Caco-2 (cell line): ENCODE measurements around the gene RPL15. TPM values are rescaled to one million over a fixed set of nuclear protein-coding genes. Genes with fewer than 3 reads are reported as not detected.

Source experiments
- BruUV-seq: library from RNA; stranded (reverse); fragments of 400-500 nt; replicated peaks from 2 replicates; lab custom pipeline; 2021; lab: Mats Ljungman, UMichigan
- CTCF ChIA-PET: fragments of 300-600 bp; sonication (Branson Sonifier 250); formaldehyde crosslinking; loops from one replicate; lab custom pipeline; 2022; ENCODE audit warnings: antibody characterized with exemption; lab: Charles Lee
- POLR2A ChIA-PET: fragments of 300-600 bp; sonication (Branson Sonifier 250); formaldehyde crosslinking; loops from one replicate; lab custom pipeline; 2022; ENCODE audit warnings: antibody characterized with exemption; lab: Charles Lee
- DNase-seq, 2 experiments: peaks; one replicate each; pipeline versions ENCODE4 v3.0.0 to v3.0.0-alpha.2; 2020 to 2022
- H3K27me3 ChIP-seq: replicated peaks from 2 replicates; pipeline ENCODE4 v1.6.0; 2011; ENCODE audit warnings: low read length; ENCODE audit not compliant: control insufficient read depth, insufficient read depth
- H3K36me3 ChIP-seq: 2 replicates; pipeline ENCODE4 v1.5.1; 2011; ENCODE audit warnings: low read length; ENCODE audit not compliant: control insufficient read depth, insufficient read depth
- H3K4me1 ChIP-seq: fragments of 250-450 bp; sonication (Bioruptor Pico); 2 replicates; pipeline ENCODE4 v1.5.1; 2020; ENCODE audit warnings: mild to moderate bottlenecking
- H3K4me3 ChIP-seq: 2 replicates; pipeline ENCODE4 v1.5.1; 2011; ENCODE audit warnings: low read depth, mild to moderate bottlenecking, control low read depth, low read length
- H3K9me3 ChIP-seq: fragments of 250-450 bp; sonication (Bioruptor Pico); 2 replicates; pipeline ENCODE4 v1.5.1; 2020; ENCODE audit warnings: mild to moderate bottlenecking, moderate library complexity
- H3K27ac Mint-ChIP-seq: one replicate; pipeline ENCODE4 v1.8.0; 2022; ENCODE audit warnings: mixed read lengths; ENCODE audit not compliant: unreplicated experiment
- H3K27me3 Mint-ChIP-seq: one replicate; pipeline ENCODE4 v1.8.0; 2022; ENCODE audit warnings: mixed read lengths; ENCODE audit not compliant: insufficient read depth, unreplicated experiment
- H3K36me3 Mint-ChIP-seq: one replicate; pipeline ENCODE4 v1.8.0; 2022; ENCODE audit warnings: mild to moderate bottlenecking, mixed read lengths; ENCODE audit not compliant: insufficient read depth, unreplicated experiment
- H3K4me1 Mint-ChIP-seq: one replicate; pipeline ENCODE4 v1.8.0; 2022; ENCODE audit warnings: low read depth, mixed read lengths; ENCODE audit not compliant: unreplicated experiment
- H3K4me3 Mint-ChIP-seq: one replicate; pipeline ENCODE4 v1.8.0; 2022; ENCODE audit warnings: mild to moderate bottlenecking, moderate library complexity, mixed read lengths; ENCODE audit not compliant: unreplicated experiment
- H3K9me3 Mint-ChIP-seq: one replicate; pipeline ENCODE4 v1.8.0; 2022; ENCODE audit warnings: mixed read lengths; ENCODE audit not compliant: unreplicated experiment
- CTCF ChIP-seq, 2 experiments: fragments of 200-600 bp in 1 of 2; IDR thresholded peaks; 1 replicate in 1 of 2; 2 replicates in 1 of 2; pipeline versions ENCODE4 v1.5.1 to v1.8.0; 2011 to 2022; ENCODE audit warnings: antibody characterized with exemption in 1 of 2, control low read depth in 1 of 2, inconsistent platforms in 1 of 2, low read depth in 1 of 2, low read length in 1 of 2, mild to moderate bottlenecking in 1 of 2, moderate library complexity in 1 of 2; ENCODE audit not compliant: insufficient read depth in 1 of 2, severe bottlenecking in 1 of 2, unreplicated experiment in 1 of 2
- intact Hi-C: fragments of 100-400 bp; cut with micrococcal nuclease; formaldehyde crosslinking; loops from one replicate; pipeline ENCODE4 v1.10.0; 2022; ENCODE audit not compliant: unreplicated experiment
- total RNA-seq: library from RNA; stranded (reverse); gene quantifications from 2 replicates; pipeline ENCODE4 v1.2.3, GENCODE V29; 2022

The RPL15 gene
- total RNA-seq, 1 experiment from 2014 or later = 1,698 TPM

GRCh38 chr3:23888617-23889228, 28.2 kb upstream of the RPL15 start:
- H3K27ac Mint-ChIP-seq = no peak overlapping the region
- no peaks in the 10 kb centered on the region for H3K4me1 Mint-ChIP-seq
- no TSS peak for BruUV-seq
- Histone ChIP-seq H3K4me1 (no peaks in the 10 kb centered on the region), H3K4me3 (no peak overlapping the region), H3K27me3 (no peaks in the 10 kb centered on the region), H3K36me3 (no peaks in the 10 kb centered on the region; the same call in 1 of the 2 replicates), H3K9me3 (no peaks in the 10 kb centered on the region)
- ChIA-PET POLR2A (interaction anchor here (0.5 to 1.0 kb wide), 3 partner anchors 28 to 42 kb away, joined by 4 to 6 read pairs (median 4); partner anchors contain the start of genes NKIRAS1 and RPL15), CTCF (interaction anchor here (0.6 to 1.3 kb wide), 7 partner anchors 10 to 943 kb away, joined by 3 to 6 read pairs (median 4); no protein-coding TSS in a partner anchor)
- DNase-seq = peak in 1 of 2 experiments; percentile 21
- intact Hi-C loops = loop anchor here (5.0 to 10.0 kb wide), 2 partner anchors 59 to 346 kb away; partner anchors contain the start of gene NR1D2
- peak; percentile 60 to 65 for TF ChIP-seq CTCF (IDR thresholded peaks at IDR 0.05; ENCODE audit: insufficient read depth in 1 of 2, low read depth in 1 of 2, low read length in 1 of 2, severe bottlenecking in 1 of 2, unreplicated experiment in 1 of 2)
- no peaks in the 10 kb centered on the region for H3K9me3 Mint-ChIP-seq
- no peak overlapping the region for H3K4me3 Mint-ChIP-seq
- H3K27me3 Mint-ChIP-seq = no peaks in the 10 kb centered on the region
- peaks cover 14% of the 10 kb centered on the region for H3K36me3 Mint-ChIP-seq

- Mint-ChIP-seq H3K27ac (no peak overlapping the region), H3K4me3 (no peak overlapping the region), H3K36me3 (peaks cover 21% of the 10 kb centered on the region), H3K9me3 (no peaks in the 10 kb centered on the region), H3K4me1 (no peaks in the 10 kb centered on the region), H3K27me3 (no peaks in the 10 kb centered on the region)
- BruUV-seq = no TSS peak
- no peaks in the 10 kb centered on the region for H3K9me3 ChIP-seq
- no peaks in the 10 kb centered on the region for H3K27me3 ChIP-seq
- ChIA-PET POLR2A (no interaction called here), CTCF (interaction anchor here (0.6 kb wide), 1 partner anchor 27 kb away, joined by 3 read pairs; no protein-coding TSS in a partner anchor)
- H3K4me3 ChIP-seq = no peak overlapping the region
- DNase-seq = no peak
- no peaks in the 10 kb centered on the region; the same call in 1 of the 2 replicates for H3K36me3 ChIP-seq
- intact Hi-C loops = loop anchor here (5.0 to 10.0 kb wide), 2 partner anchors 58 to 345 kb away; partner anchors contain the start of gene NR1D2
- no peaks in the 10 kb centered on the region for H3K4me1 ChIP-seq
- TF ChIP-seq CTCF (IDR thresholded peaks at IDR 0.05; ENCODE audit: insufficient read depth in 1 of 2, low read depth in 1 of 2, low read length in 1 of 2, severe bottlenecking in 1 of 2, unreplicated experiment in 1 of 2) = no peak
Observed at GRCh38 chr3:23889386-23889785, 27.5 kb upstream of the RPL15 start.

GRCh38 chr3:23889950-23890349, 27.0 kb upstream of the RPL15 start:
- Mint-ChIP-seq H3K9me3 (no peaks in the 10 kb centered on the region), H3K36me3 (peaks cover 26% of the 10 kb centered on the region), H3K27me3 (no peaks in the 10 kb centered on the region), H3K4me1 (no peaks in the 10 kb centered on the region), H3K4me3 (no peak overlapping the region), H3K27ac (no peak overlapping the region)
- BruUV-seq = no TSS peak
- intact Hi-C loops = loop anchor here (5.0 to 10.0 kb wide), 2 partner anchors 57 to 345 kb away; partner anchors contain the start of gene NR1D2
- no peak for DNase-seq
- no peaks in the 10 kb centered on the region for H3K4me1 ChIP-seq
- CTCF ChIA-PET = interaction anchor here (0.6 kb wide), 1 partner anchor 26 kb away, joined by 3 read pairs; no protein-coding TSS in a partner anchor
- no peak for TF ChIP-seq CTCF (IDR thresholded peaks at IDR 0.05; ENCODE audit: insufficient read depth in 1 of 2, low read depth in 1 of 2, low read length in 1 of 2, severe bottlenecking in 1 of 2, unreplicated experiment in 1 of 2)
- no peaks in the 10 kb centered on the region; the same call in 1 of the 2 replicates for H3K36me3 ChIP-seq
- POLR2A ChIA-PET = no interaction called here
- no peaks in the 10 kb centered on the region for H3K9me3 ChIP-seq
- H3K27me3 ChIP-seq = no peaks in the 10 kb centered on the region
- H3K4me3 ChIP-seq = no peak overlapping the region
